ENCODE results near the gene ZNF654. TPM values are rescaled to one million over a fixed set of nuclear protein-coding genes. Genes with fewer than 3 reads are reported as not detected.

ZNF654 gene
- total and polyA plus RNA-seq, 2 of the 13 experiments (the other 11 are each of a cell fraction or from before 2014, with no cell fraction given): 1.8 to 4.1 TPM

GRCh38 chr3:88149509-88150362 is 90.7 kb downstream of the ZNF654 start, which contains the start of gene C3orf38 (continued):
- peak; percentile 45; the same call in 1 of the 2 replicates for TF ChIP-seq ATF2 (CRISPR knock-in tag; IDR thresholded peaks at IDR 0.05)
- TF ChIP-seq SIN3A (IDR thresholded peaks at IDR 0.05; ENCODE audit: borderline replicate concordance, low read depth, low read length): peak; percentile 78
- TF ChIP-seq ETV6 (CRISPR knock-in tag; conservative IDR thresholded peaks at IDR 0.05): no peak
- TF ChIP-seq MAZ (IDR thresholded peaks at IDR 0.05; ENCODE audit: borderline replicate concordance, low read depth, low read length): no peak
- 0 out of 2 replicates have a peak, but pooled peaks have one; percentile 55 for TF ChIP-seq MAZ (CRISPR knock-in tag; IDR thresholded peaks at IDR 0.05; ENCODE audit: low read depth)
- no peak for TF ChIP-seq TCF7L2 (IDR thresholded peaks at IDR 0.05; ENCODE audit: low read depth, low read length)
- TF ChIP-seq NFE2L2 (IDR thresholded peaks at IDR 0.05; ENCODE audit: low read length): no peak
- TF ChIP-seq ZNF776 (CRISPR knock-in tag; IDR thresholded peaks at IDR 0.05): no peak
- no peak for TF ChIP-seq KAT2B (IDR thresholded peaks at IDR 0.05; ENCODE audit: borderline replicate concordance, low read depth, low read length)
- TF ChIP-seq SETDB1 (CRISPR knock-in tag; IDR thresholded peaks at IDR 0.05; ENCODE audit: borderline replicate concordance): no peak
- TF ChIP-seq THAP7 (CRISPR knock-in tag; IDR thresholded peaks at IDR 0.05): peak; percentile 90
- no peak for TF ChIP-seq TERF1 (CRISPR knock-in tag; IDR thresholded peaks at IDR 0.05)
- TF ChIP-seq ZNF414 (CRISPR knock-in tag; IDR thresholded peaks at IDR 0.05): peak; percentile 69
- TF ChIP-seq TFDP1 (CRISPR knock-in tag; IDR thresholded peaks at IDR 0.05; ENCODE audit: borderline replicate concordance): peak; percentile 87; the same call in 1 of the 2 replicates
- peak; percentile 84 for TF ChIP-seq ZEB1 (IDR thresholded peaks at IDR 0.05; ENCODE audit: insufficient replicate concordance, low read depth)
- TF ChIP-seq ZNF607 (CRISPR knock-in tag; IDR thresholded peaks at IDR 0.05; ENCODE audit: borderline replicate concordance): peak; percentile 84
- no peak for TF ChIP-seq MAFK (conservative IDR thresholded peaks at IDR 0.05 in 1 of 2, IDR thresholded peaks at IDR 0.05 in 1 of 2; ENCODE audit: low read length in 2 of 2)
- TF ChIP-seq DPF2 (CRISPR knock-in tag; IDR thresholded peaks at IDR 0.05; ENCODE audit: borderline replicate concordance, low read depth): no peak
- no peak for TF ChIP-seq ZNF121 (CRISPR knock-in tag; IDR thresholded peaks at IDR 0.05)
- TF ChIP-seq ERF (CRISPR knock-in tag; IDR thresholded peaks at IDR 0.05): peak; percentile 63; the same call in 1 of the 2 replicates
- TF ChIP-seq NPAS2 (CRISPR knock-in tag; IDR thresholded peaks at IDR 0.05; ENCODE audit: borderline replicate concordance): no peak
- peak; percentile 47; the same call in 1 of the 2 replicates for TF ChIP-seq E2F1 (CRISPR knock-in tag; IDR thresholded peaks at IDR 0.05)
- TF ChIP-seq TEAD2 (CRISPR knock-in tag; IDR thresholded peaks at IDR 0.05): no peak

All from HepG2 (cell line).